GM18526 (cell line): ENCODE results near the gene SLC39A5.

Experiments used
- POLR2A ChIP-seq: IDR thresholded peaks from 3 replicates; pipeline ENCODE4 v1.6.1; 2011; ENCODE audit not compliant: insufficient read length; ENCODE audit errors: extremely low read depth

SLC39A5 gene

DNA sequence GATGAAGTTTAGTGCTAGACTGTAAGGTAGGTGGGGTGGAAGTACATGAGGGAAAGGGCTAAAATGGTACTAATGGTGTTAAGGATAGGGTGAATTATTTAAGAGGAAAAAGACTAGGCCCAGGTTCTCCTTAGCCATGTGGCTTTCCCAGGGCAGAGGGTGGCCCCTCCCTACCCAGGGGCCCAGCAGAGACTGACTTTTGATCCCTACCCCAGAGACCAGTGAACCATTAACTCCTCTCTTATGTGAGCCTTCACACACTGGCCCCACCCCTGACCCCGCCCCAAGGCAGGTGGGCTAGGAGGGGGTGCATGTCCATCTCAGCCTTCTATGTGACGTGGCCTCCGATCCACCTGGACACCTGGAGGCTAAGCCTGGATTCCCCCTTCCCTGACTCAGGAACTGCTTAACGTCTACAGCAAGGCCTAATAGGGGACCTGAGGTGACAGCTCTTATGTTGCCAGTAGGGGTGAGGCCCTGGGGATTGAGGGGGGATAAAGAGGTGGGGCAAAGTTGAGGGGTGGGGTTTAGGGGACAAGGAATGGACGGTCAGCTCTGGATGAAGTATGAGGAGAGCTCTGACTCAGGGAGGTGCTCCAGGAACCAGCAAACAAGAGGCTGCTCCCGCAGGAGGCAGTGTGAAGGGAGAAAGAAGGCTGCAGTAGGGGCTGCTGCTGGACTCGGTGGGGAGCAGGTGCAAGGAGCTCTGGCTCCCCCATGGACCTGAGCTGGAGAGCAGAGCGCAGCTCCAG, 757 bp downstream of the SLC39A5 start:
- no peak for TF ChIP-seq POLR2A

DNA sequence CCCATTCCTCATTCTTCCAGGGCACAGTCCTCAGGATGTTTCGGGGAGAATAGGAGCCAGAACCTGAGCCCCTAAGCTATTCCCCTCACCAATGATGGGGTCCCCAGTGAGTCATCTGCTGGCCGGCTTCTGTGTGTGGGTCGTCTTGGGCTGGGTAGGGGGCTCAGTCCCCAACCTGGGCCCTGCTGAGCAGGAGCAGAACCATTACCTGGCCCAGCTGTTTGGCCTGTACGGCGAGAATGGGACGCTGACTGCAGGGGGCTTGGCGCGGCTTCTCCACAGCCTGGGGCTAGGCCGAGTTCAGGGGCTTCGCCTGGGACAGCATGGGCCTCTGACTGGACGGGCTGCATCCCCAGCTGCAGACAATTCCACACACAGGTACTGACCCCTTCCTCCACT, 1.3 kb downstream of the SLC39A5 start:
- TF ChIP-seq POLR2A = no peak

DNA sequence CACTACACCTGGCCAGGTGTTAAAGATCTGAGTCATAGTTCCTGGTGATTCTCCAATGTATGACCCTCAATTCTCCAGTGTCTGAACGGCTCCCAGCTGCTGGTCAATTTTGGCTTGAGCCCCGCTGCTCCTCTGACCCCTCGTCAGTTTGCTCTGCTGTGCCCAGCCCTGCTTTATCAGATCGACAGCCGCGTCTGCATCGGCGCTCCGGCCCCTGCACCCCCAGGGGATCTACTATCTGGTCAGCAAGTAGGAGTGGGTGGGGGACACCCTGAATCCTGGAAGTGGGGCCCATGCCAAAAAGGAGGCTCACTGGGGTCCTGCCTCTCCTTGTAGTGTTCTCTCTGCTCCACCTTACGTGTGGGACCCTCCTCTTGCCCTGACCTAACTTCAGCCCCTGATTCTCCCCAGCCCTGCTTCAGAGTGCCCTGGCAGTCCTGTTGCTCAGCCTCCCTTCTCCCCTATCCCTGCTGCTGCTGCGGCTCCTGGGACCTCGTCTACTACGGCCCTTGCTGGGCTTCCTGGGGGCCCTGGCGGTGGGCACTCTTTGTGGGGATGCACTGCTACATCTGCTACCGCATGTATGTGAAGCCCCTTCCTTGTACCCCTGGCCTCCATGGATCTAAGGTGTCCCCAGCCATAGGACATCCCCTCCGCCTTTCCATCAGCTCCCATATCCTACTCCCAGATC, 5.0 kb downstream of the SLC39A5 start:
- no peak for TF ChIP-seq POLR2A

DNA sequence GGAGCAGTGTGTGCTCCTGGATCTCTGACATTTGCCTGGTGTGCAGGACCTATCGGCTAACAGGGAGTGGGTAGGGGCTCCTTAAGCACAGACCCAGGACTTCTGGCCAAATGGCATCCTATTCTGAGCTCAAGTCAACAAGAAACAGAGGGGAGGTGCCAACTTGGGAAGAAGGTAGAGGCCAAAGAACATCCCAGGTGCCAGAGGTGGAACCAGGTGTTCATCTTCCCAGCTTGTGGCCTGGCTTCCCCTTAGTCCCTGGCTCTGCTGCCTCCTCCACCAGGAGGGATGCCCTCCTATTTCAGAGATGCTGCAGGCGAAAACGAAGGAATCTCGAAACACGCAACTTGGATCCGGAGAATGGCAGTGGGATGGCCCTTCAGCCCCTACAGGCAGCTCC, 6.2 kb downstream of the SLC39A5 start:
- TF ChIP-seq POLR2A = no peak

DNA sequence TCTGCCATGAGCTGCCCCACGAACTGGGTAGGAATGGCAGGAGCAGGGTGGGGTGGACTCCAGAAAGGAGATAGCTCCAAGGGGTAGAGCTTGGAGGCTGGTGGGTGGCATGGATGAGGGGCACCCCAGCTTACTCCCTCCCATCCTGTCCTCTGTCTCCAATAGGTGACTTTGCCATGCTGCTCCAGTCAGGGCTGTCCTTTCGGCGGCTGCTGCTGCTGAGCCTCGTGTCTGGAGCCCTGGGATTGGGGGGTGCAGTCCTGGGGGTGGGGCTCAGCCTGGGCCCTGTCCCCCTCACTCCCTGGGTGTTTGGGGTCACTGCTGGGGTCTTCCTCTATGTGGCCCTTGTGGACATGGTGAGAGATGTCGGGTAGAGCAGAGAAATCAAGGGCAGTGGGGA, 7.1 kb downstream of the SLC39A5 start:
- TF ChIP-seq POLR2A = no peak

DNA sequence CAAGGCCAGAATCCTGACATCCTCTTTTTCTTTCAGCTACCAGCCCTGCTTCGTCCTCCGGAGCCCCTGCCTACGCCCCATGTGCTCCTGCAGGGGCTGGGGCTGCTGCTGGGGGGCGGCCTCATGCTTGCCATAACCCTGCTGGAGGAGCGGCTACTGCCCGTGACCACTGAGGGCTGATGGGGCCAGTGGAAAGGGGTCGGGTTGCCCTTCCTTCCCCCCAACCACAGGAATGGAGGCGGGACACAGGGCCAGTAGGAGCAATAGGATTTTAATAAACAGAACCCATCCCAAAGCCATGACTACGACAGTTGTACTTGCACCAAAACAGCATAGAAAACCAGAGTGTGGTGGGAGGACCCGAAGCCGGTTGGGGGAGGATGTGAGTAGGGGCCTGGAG, 7.7 kb downstream of the SLC39A5 start:
- no peak for TF ChIP-seq POLR2A

DNA sequence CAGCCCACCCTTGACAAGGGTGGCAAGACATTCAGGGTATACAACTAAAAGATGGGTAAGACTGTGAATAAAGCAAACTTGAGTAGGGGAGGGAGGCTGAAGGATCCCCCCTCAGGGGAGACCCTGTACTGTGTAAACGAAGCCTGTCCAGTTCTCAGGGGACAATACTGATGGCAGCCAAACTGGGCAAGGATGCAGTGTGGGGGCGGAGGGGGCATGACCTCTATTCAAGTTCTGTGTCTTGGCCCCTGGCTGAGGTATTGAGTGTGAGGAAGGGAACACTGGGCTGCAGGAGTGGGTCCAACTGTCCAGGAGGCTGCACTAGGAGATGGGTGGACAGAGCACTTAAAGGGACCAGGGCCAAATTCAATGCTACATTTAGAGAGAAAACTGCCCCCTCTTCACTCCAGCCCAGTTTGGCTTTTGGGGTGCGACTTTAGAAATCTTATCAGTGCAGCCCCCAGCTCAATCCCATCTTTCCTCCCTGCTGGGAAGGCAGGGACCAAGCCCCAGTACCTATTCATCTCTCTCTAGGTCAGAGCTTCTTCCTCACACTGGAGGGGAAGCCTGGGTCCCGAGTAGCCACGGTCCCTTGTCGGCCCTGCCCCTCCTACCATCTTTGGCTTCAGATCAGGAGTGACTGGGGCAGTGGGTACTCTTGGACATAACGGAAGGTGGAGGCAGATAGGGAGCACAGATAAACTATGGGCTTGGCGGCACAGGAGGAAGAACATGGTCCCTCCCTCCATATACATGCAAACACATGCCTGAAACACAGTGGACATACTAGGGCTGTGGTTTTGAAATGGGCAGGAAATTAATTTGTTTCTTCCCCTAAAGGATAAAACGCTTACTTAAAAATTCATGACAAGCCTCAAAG, 11.8 kb downstream of the SLC39A5 start:
- no peak for TF ChIP-seq POLR2A

DNA sequence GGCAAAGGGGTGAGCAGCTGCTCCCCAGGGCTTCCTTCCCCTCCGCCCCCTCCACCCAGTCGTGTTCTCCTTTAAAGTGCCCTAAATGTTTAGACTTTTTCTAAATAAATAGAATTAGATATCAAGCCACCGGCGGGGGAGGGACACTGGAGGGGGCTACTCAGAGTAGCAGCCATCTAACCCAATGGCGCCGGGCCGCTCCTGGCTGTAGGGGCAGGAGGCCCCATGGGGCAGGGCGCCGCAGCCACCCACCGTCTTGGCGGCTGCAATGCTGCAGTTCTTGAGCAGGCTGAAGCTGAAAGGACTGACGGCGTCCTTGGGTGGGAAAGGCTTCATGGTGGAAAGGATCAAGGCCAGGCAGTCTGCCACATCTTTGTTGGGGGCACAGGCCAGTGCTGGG, 13.1 kb downstream of the SLC39A5 start:
- TF ChIP-seq POLR2A = no peak

DNA sequence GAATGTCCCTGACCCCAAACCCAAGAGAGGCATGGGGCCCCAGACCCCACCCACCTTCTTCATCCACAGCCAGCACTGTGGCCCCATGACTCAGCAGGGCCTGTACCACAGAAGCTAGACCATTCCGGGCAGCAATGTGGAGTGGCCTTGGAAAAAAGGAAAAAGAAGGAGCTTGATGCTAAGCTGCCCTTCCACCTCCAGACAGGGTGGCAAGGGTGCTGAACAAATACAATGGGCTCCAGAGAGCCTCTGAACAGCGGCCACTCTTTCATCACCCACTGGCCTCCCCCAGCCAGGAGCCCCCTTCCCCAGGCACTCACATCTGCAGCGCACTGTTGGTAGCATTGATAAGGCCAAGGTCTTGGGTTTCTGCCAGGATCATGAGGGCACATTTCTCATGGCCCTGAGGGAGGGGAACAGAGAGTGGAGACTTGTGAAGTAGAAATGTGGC, 13.9 kb downstream of the SLC39A5 start:
- TF ChIP-seq POLR2A = no peak

DNA sequence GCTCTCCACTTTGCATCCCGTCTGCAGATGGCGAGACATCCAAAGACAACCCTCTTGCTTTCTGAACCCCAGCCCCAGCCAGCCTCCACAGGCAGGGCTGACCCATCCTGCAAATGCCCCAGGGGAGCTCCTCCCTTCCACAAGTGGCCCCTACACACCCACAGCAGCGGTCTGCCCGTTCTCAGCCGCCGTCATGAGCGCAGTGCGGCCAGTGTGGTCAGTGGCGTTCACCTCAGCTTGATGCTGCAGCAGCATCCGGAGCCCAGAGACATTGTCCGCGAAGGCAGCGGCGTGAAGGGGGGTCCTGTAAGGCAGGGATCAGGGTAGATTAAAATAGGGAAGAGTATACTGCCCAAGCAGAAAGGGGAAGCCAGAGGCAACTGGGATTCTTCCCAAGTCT, 14.6 kb downstream of the SLC39A5 start:
- no peak for TF ChIP-seq POLR2A

DNA sequence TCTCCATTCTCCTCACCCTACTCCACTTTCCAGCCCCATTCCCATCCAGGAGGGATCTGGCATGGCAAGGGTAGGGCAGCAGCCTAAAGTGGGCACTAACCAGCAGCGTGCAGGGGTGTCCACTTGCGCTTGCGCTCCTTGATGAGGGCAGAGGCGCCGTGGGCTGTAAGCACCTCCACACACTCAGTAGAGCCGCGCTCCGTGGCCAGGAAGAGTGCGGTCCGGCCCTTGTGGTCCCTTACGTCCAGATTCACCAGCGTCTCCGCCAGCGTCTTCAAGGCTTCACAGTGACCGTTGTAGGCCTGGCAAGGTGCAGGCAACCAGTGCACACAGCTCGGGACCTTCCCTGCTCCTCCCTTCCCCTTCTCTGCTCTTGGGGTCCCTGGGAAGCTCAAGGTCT, 18.1 kb downstream of the SLC39A5 start:
- TF ChIP-seq POLR2A = no peak

DNA sequence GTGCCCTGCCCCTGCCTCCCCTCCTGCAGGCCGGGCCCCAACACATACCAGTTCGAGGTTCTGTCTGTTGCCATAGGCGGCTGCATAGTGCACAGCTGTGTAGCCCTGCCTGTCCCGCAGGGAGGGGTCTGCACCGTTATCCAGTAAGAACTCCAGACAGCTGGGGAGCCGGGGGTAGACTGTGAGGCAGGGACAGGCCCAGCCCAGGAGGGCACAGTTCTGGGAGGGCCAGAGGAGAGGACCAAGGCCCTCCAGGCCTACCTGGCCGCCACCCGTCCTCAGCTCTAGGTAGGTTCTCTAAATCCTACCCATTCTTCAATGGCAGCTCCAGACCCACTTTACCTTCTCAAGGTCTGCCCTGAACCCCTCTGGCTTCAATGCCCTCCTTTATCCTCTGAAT, 18.9 kb downstream of the SLC39A5 start:
- TF ChIP-seq POLR2A = no peak

DNA sequence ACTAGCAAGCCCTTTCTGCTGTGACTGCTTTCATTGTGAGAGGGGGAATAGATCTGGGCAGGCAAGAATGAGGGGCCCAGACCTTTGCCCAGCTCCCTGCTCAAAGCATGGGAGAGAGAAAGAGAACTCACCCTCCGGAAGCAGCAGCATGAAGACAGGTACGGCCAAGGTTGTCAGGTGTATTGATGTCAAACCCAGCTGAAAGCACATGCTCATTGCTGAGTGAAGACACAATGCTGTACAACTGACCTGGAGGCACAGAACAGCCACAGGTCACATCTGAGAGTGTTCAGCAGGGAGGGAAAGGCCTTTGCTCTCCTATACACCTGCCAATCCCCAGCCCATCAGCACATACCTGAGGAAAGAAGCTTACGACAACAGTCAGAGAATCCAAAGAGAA, 22.8 kb downstream of the SLC39A5 start:
- TF ChIP-seq POLR2A = no peak

DNA sequence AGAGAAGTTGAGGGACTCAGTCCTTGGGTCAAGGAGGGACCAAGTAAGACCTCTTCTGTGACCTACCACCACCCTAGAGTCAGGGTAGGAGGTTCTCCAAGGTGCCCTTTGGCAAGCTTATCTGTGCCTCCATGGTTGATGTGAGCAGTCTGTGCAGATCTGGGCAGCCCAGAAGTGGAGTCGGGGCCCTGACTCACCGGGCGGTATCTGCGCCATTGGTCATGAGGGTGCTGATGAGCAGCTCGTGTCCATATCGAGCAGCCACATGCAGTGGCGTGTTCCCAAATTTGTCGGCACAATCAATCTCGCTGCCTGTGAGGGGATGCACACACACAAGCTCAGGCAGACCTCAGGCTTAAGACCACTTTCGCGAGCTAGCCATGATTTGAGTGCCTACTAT, 23.2 kb downstream of the SLC39A5 start:
- no peak for TF ChIP-seq POLR2A

DNA sequence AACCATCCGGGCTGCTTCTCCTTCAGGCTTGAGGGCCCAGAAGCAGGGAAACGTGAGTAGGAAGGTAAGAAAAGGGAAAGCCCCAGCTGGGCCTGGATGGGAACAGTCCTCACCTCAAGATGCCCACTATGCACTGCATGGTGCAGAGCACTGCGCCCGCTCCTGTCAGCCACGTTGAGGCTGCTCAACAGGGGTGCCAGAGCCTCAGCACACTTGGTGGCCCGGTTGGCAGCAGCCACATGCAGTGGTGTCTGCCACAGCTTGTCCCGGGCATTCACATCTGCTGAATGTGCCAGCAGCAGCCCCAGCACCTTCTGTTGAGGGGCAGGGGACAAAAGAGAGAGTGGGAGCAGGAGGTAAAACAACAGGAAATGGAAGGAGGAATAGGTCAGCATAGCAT, 25.8 kb downstream of the SLC39A5 start:
- TF ChIP-seq POLR2A = no peak
